K562 (cell line): Measurements from ENCODE around the gene ZBED4. TPM values are rescaled to one million over a fixed set of nuclear protein-coding genes. Genes with fewer than 3 reads are reported as not detected.

Source experiments
- ATF4 ChIP-seq: fragments of 450-650 bp; formaldehyde crosslinking; IDR thresholded peaks from 2 replicates; pipeline ENCODE4 v1.4.0; 2022; ENCODE audit warnings: mild to moderate bottlenecking, moderate library complexity
- ATF7 ChIP-seq: fragments of 450-650 bp; IDR thresholded peaks from 2 replicates; pipeline ENCODE4 v1.7.1; 2014; ENCODE audit warnings: mild to moderate bottlenecking, moderate library complexity
- CBX5 ChIP-seq: IDR thresholded peaks from 2 replicates; pipeline ENCODE4 v1.6.1; 2014; ENCODE audit warnings: low read depth, borderline replicate concordance
- CCAR2 ChIP-seq: fragments of 200-400 bp; formaldehyde crosslinking; IDR thresholded peaks from 2 replicates; pipeline ENCODE4 v1.6.1; 2017; ENCODE audit warnings: mild to moderate bottlenecking, low read depth, low read length
- CCNT2 ChIP-seq: IDR thresholded peaks from 2 replicates; pipeline ENCODE4 v1.6.1; 2011; ENCODE audit warnings: borderline replicate concordance, low read depth, mild to moderate bottlenecking, moderate library complexity, mixed read lengths, low read length; ENCODE audit not compliant: insufficient read length; ENCODE audit errors: extremely low read depth
- DLX4 ChIP-seq: fragments of 250-450 bp; sonication (Bioruptor Pico); IDR thresholded peaks from 2 replicates; pipeline ENCODE4 v1.6.1; 2021; ENCODE audit warnings: mild to moderate bottlenecking
- ETS1 ChIP-seq: conservative IDR thresholded peaks from 2 replicates; pipeline ENCODE4 v1.6.1; 2011; ENCODE audit warnings: low read depth, mild to moderate bottlenecking, low read length; ENCODE audit not compliant: control insufficient read depth
- ETV1 ChIP-seq: fragments of 450-650 bp; conservative IDR thresholded peaks from 2 replicates; pipeline ENCODE4 v1.6.1; 2016; ENCODE audit warnings: missing genetic modification characterization, control low read depth, low read depth, missing compliant biosample characterization
- HMG20A ChIP-seq: fragments of 450-650 bp; formaldehyde crosslinking; conservative IDR thresholded peaks from 2 replicates; pipeline ENCODE4 v1.4.0; 2020; ENCODE audit warnings: mild to moderate bottlenecking, mixed read lengths
- JUNB ChIP-seq: fragments of 450-650 bp; formaldehyde crosslinking; conservative IDR thresholded peaks from 2 replicates; pipeline ENCODE4 v1.4.0; 2020; ENCODE audit warnings: mild to moderate bottlenecking
- KAT7 ChIP-seq: sonication (generic); formaldehyde crosslinking; IDR thresholded peaks from 2 replicates; pipeline ENCODE4 v1.8.0; 2022; ENCODE audit warnings: missing genetic modification reagents, mild to moderate bottlenecking, borderline replicate concordance
- MAFF ChIP-seq: IDR thresholded peaks from 2 replicates; pipeline ENCODE4 v1.6.1; 2012; ENCODE audit warnings: low read length, improper control_type of control experiment
- MYBL2 ChIP-seq, 2 experiments: fragments of 450-650 bp in 1 of 2; sonication (generic) in 1 of 2; formaldehyde crosslinking in 1 of 2; IDR thresholded peaks; 2 replicates each; pipeline versions ENCODE4 v1.6.1 to v1.8.1; 2017 to 2022; ENCODE audit warnings: borderline replicate concordance in 1 of 2, inconsistent platforms in 1 of 2, low read depth in 1 of 2, mild to moderate bottlenecking in 1 of 2, missing genetic modification reagents in 1 of 2, moderate library complexity in 1 of 2
- NR4A1 ChIP-seq, 2 experiments: fragments of 250-450 bp in 1 of 2; fragments of 450-650 bp in 1 of 2; sonication (Bioruptor Pico) in 1 of 2; IDR thresholded peaks; 2 replicates each; pipeline versions ENCODE4 v1.4.0 to v1.6.1; 2016 to 2020; ENCODE audit warnings: mild to moderate bottlenecking in 2 of 2, missing compliant biosample characterization in 1 of 2, missing genetic modification characterization in 1 of 2, moderate library complexity in 1 of 2
- PHB ChIP-seq: fragments of 250-450 bp; sonication (Bioruptor Pico); IDR thresholded peaks from 2 replicates; pipeline ENCODE4 v1.5.0; 2021
- RCOR1 ChIP-seq, 2 experiments: IDR thresholded peaks; 2 replicates each; pipeline ENCODE4 v1.6.1; 2012; ENCODE audit warnings: low read depth in 2 of 2, low read length in 2 of 2, borderline replicate concordance in 1 of 2, improper control_type of control experiment in 1 of 2
- SRSF9 ChIP-seq: fragments of 200-400 bp; formaldehyde crosslinking; IDR thresholded peaks from 2 replicates; pipeline ENCODE4 v1.6.1; 2017; ENCODE audit warnings: low read depth, low read length, borderline replicate concordance
- STAT5B ChIP-seq: fragments of 250-450 bp; sonication (Bioruptor Pico); IDR thresholded peaks from 2 replicates; pipeline ENCODE4 v1.8.0; 2021; ENCODE audit warnings: mild to moderate bottlenecking, inconsistent platforms
- WHSC1 ChIP-seq: IDR thresholded peaks from one replicate; pipeline ENCODE4 v1.6.1; 2012; ENCODE audit warnings: low read length, control low read depth, inconsistent platforms
- ZBTB26 ChIP-seq: fragments of 450-650 bp; formaldehyde crosslinking; IDR thresholded peaks from 2 replicates; pipeline ENCODE4 v1.4.0; 2022; ENCODE audit warnings: missing genetic modification characterization
- ZKSCAN8 ChIP-seq: fragments of 200-800 bp; sonication (Bioruptor generic); IDR thresholded peaks from 2 replicates; pipeline ENCODE4 v1.6.1; 2016; ENCODE audit warnings: missing genetic modification characterization, missing compliant biosample characterization
- ZNF143 ChIP-seq: sonication (generic); formaldehyde crosslinking; IDR thresholded peaks from 2 replicates; pipeline ENCODE4 v1.9.0; 2022; ENCODE audit warnings: mild to moderate bottlenecking, missing genetic modification reagents
- ZNF561 ChIP-seq: fragments of 450-650 bp; formaldehyde crosslinking; conservative IDR thresholded peaks from 2 replicates; pipeline ENCODE4 v1.4.0; 2020; ENCODE audit warnings: mild to moderate bottlenecking, moderate library complexity
- ZNF75A ChIP-seq: fragments of 450-650 bp; formaldehyde crosslinking; IDR thresholded peaks from 2 replicates; pipeline ENCODE4 v1.4.0; 2020; ENCODE audit warnings: mild to moderate bottlenecking
- polyA plus RNA-seq, 8 experiments: library from polyadenylated mRNA; depleted of rRNA in 4 of 8; stranded (reverse) in 5 of 8; unstranded in 3 of 8; fragments of >200 nt; fragmentation: Nextera tagmentation in 2 of 8; fragmentation: Illumina TruSeq in 1 of 8; extraction: Ambion mirVana in 2 of 8; extraction: Trizol in 1 of 8; gene quantifications; 2 replicates each; pipeline versions ENCODE4 v1.2.1 to v1.2.3, GENCODE V29; 2011 to 2014; ENCODE audit warnings: inconsistent platforms in 1 of 8, missing spikeins in 1 of 8
- total RNA-seq, 7 experiments: library from RNA; depleted of rRNA in 6 of 7; stranded (reverse); fragments of >200 nt in 6 of 7; fragmentation: Illumina TruSeq in 2 of 7; extraction: Trizol in 2 of 7; gene quantifications; 2 replicates each; pipeline versions ENCODE4 v1.2.1 to v1.2.3, GENCODE V29; 2011 to 2021; ENCODE audit warnings: low replicate concordance in 1 of 7

The ZBED4 gene
- total and polyA plus RNA-seq, 9 of the 15 experiments (the other 6 are each of a cell fraction or from before 2014, with no cell fraction given), result 1.5 to 16.8 (median 7.4) TPM

- no peak for TF ChIP-seq ETS1
- TF ChIP-seq RCOR1 (IDR thresholded peaks at IDR 0.05; ENCODE audit: borderline replicate concordance in 1 of 2, low read depth in 2 of 2, low read length in 2 of 2), result no peak; a peak in 3 of 4 replicates
- no peak for TF ChIP-seq HMG20A (CRISPR knock-in tag)
- TF ChIP-seq ZBTB26 (CRISPR knock-in tag), result no peak
- no peak for TF ChIP-seq ATF4
- TF ChIP-seq CCNT2, result no peak
- TF ChIP-seq NR4A1 (CRISPR knock-in tag; IDR thresholded peaks at IDR 0.05), result no peak
- no peak for TF ChIP-seq NR4A1 (tag; IDR thresholded peaks at IDR 0.05)
- TF ChIP-seq PHB (CRISPR knock-in tag), result no peak
- no peak for TF ChIP-seq MYBL2 (IDR thresholded peaks at IDR 0.05; ENCODE audit: low read depth)
- no peak for TF ChIP-seq MYBL2 (CRISPR knock-in tag; IDR thresholded peaks at IDR 0.05; ENCODE audit: borderline replicate concordance)
- TF ChIP-seq CCAR2, result no peak
- no peak for TF ChIP-seq WHSC1
- TF ChIP-seq ZNF75A (CRISPR knock-in tag), result no peak
- no peak for TF ChIP-seq KAT7 (CRISPR knock-in tag)
- no peak for TF ChIP-seq STAT5B (CRISPR knock-in tag)
- TF ChIP-seq CBX5, result no peak
- TF ChIP-seq ATF7, result peak; percentile 80
- no peak for TF ChIP-seq ZNF561 (CRISPR knock-in tag)
- peak; percentile 58; the same call in 1 of the 2 replicates for TF ChIP-seq MAFF
- peak; percentile 77 for TF ChIP-seq ETV1
- TF ChIP-seq ZKSCAN8 (CRISPR knock-in tag), result no peak
- no peak for TF ChIP-seq JUNB (CRISPR knock-in tag)
- TF ChIP-seq DLX4, result no peak
- TF ChIP-seq ZNF143 (CRISPR knock-in tag), result no peak
- no peak for TF ChIP-seq SRSF9
Observed at GRCh38 chr22:49807780-49808708, 45.6 kb upstream of the ZBED4 start (continued).
